Activated CD4-positive, alpha-beta T cell treated with anti-CD3 and anti-CD28 coated beads, Interleukin-2, amount 50 U/mL, for 24 hours (primary cell): ENCODE measurements around the gene CCDC170.
"Not testable (repeated sequence)": the region's sequence is repeated elsewhere in the genome, so short reads cannot be mapped to it uniquely, and the experiment has no call there.

Experiments
- DNase-seq, 2 donors: peaks; one replicate each; pipeline ENCODE4 v3.0.0-alpha.2; 2020; ENCODE audit warnings: low read depth in 1 of 2, low spot score in 1 of 2

CCDC170 gene

DNA sequence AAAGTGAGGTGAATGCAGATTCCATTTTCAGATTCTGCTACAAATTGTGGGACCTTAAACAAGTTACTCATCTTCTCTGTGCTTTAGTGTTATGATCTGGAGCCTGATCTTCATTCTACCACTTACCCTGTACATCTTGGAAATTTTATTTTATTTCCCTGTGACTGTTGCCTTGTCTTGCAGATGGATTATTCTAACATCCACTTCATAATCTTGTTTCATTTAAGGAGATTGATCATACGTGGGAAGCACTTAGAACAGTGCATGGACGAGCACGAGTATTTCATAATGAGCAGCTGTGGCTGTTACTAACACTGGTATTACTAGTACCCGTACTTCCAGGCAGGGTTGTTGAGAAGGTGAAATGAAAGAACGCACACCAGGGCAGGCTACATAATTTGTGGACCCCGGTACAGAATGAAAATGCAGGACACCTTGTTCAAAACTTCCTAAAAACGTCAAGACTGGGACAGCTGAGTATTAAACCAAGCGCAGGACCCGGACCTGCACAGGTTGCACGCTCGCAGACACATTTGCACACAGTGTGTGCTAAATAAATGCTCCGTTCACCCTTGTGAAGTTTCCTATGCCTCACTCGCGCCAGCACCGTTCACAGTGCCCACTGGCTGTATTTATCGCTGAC lies 535 bp upstream of the CCDC170 start:
- DNase-seq, result no peak

DNA sequence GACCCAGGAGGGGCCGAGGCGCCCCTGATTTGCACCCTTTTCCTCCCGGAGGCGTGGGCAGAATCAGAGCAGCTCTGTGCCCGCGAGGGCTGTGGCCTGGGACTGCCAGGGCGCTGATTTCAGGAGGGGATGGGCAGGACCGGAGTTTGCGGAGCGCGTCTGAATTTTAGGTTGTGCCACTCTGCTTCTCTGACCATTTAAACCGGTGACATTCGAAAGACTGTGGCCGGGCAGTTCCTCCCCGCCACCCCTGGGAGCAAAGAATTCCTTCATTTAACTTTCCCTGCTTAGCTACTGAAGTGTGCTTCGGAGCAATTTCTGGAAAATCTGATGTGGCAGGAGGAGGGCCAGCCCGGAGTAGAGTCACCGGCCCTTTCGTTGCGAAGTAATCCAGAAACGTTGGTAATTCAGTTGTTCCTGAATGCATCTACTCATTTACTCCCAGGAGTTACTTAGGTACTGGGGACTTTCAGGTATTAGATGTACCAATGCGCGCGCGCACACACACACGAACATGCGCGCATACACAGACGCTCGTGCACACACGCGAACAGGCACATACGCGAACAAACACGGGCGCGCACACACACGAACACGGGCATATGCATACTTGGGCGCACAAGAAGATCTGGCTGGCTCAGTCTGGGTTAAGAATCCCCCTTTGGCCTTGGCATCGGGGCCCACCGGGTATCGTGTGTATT lies 568 bp downstream of the CCDC170 start:
- DNase-seq, result no peak

DNA sequence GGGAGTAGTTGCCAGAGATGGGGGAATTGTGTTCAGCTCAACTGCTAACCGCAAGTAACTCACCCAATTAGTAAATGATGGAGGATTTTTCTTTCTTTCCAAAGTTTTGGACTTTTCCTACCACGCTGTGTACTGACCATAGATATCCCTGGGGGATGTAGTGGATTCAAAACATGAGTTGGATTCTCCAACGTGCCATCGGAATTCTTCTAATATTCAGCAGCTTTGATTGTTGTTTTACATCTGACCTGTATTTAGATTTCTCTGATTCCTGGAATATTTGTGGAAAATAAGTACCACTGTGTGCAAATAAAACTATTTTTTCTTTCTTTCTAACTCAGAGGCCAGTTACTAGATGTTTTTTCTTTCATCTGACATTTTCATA lies 1.1 kb downstream of the CCDC170 start:
- DNase-seq, result no peak

DNA sequence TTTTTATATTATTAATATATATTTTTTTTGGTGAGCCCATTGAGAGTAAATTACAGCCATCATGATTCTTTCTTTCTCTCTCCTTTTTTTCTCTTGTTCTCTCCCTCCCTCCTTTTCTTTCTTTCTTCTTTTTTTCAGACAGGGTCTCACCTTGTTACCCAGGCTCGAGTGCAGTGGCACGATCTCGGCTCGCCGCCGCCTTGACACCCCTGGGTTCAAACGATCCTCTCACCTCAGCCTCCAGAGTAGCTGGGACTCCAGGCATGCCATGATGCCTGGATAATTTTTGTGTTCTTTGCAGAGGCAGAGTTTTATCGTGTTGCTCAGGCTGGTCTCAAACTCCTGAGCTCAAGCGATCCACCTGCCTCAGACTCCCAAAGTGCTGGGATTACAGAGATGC lies 1.6 kb downstream of the CCDC170 start:
- DNase-seq, result no peak

DNA sequence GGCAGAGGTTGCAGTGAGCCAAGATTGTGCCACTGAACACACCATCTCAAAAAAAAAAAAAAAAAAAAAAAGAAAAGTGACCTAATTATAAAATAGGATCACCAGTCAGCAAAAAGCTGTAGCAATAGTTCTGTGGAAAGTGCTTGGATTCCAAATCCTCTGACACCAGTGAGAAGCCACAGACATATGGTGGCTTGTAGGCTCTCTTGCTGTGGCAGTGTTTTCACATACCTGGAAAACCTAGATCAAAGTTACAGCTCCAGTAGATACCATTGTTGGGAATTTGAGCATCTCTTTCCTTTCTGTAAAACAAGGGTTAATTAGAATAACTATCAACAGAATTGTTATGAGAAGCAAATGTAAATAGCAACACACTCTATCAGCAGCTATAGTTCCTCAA lies 4.1 kb downstream of the CCDC170 start:
- DNase-seq, result no peak

DNA sequence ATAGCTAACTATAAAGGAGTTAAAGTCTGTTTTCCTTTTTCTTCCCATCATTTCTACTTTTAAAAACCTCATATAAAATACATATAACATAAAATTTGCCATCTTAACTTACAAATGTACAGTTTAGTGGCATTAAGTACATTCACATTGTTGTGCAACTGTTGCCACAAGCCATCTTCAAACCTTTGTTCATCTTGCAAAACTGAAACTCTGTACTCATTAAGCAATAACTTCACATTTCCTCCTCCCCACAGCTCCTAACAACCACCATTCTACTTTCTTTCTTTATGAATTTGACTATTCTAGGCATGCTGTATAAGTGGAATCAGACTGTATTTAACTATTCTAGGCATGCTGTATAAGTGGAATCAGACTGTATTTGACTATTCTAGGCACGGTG lies 4.5 kb downstream of the CCDC170 start:
- DNase-seq, result no peak

DNA sequence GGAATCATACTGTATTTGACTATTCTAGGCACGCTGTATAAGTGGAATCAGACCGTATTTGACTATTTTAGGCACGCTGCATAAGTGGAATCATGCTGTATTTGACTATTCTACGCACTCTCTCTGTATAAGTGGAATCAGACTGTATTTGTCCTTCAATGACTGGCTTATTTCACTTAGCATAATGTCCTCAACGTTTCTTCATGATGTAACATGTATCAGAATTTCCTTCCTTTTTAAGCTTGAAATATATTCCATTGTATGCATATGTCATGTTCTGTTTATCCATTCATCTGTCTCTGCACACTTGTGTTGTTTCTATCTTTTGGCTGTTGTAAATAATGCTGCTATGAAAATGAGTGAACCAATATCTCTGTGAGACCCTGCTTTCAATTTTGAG lies 5.7 kb downstream of the CCDC170 start:
- DNase-seq, result no peak

DNA sequence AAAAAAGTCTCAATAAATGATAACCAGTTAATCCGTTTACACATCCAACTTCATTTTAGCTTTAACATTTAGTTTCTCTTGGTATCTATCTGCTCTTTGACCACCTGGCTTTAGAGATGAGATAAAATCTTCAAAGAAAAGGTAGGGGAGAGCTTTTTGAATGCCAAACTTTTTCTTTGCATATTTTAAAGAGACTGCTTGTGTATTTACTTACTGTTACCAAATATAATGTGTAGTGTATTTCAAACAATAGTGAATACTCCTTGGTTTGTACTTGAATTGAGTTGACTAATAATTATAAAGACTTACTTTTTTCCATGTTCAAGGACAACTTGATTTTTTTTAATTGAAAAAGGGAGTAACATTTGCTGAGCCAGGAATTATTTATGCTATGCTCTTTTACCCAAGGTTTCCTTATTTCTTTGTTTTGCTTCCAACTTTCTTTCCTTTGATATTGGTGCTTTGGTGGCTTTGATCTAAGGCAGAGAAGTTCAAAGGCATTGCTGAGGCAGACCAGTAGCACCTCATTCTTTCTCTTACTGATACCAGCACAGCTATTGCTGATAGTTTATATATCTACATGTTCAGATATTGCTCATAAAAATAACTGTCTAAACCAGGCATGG lies 7.8 kb downstream of the CCDC170 start:
- no peak for DNase-seq

DNA sequence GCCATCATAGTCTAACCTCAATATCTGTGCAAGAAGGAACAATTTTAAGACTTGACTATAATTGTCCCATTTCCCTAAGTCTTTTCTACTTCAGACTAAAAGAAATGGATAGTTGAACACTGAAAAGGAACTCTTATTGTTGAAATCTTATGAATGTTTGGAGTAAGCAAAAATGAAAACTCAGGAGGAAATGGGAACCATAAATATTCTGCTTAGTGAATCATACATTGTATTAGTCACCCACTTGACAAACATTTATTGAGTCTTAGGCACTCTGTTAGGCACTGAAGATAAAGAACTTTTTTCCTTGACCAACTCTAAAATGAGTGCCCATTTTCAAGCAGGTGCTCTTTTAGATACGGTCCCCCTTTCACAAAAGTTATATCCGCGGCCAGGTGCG lies 8.7 kb downstream of the CCDC170 start:
- DNase-seq, result no peak

DNA sequence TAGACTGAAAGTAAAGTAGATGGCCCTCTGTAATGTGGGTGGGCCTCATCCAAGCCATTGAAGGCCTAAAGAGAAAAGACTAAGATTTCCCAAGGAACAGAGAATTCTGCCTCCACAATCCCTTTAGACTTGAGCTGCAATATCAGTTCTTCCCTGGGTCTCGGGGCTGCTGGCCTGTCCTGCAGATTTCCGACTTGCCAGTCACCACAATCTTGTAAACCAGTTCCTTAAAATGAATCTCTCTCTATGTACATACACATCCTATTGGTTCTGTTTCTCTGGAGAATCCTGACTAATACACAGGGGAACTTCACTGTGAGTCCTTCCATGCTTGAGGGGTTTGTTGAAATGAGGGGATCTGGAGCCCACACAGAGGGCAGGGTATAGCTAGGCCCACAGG lies 12.9 kb downstream of the CCDC170 start:
- no peak for DNase-seq

DNA sequence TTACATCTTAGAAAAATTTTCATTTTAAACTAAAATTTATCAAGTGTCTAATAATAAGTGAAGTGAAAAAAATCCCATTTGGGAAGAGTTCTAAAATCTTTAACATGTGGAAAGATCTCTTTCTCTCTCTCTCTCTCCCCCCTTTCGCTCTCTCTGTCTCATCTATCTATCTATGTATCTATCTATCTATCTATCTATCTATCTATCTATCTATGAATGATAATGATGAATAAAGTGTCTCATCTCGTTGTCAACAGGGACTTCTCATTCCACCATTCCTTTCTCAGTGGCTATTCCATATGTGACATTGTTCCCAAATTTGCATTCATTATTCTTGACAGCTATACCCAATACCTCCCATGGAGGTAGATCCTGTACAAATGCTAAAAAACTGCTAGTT lies 15.2 kb downstream of the CCDC170 start:
- DNase-seq, result no peak

DNA sequence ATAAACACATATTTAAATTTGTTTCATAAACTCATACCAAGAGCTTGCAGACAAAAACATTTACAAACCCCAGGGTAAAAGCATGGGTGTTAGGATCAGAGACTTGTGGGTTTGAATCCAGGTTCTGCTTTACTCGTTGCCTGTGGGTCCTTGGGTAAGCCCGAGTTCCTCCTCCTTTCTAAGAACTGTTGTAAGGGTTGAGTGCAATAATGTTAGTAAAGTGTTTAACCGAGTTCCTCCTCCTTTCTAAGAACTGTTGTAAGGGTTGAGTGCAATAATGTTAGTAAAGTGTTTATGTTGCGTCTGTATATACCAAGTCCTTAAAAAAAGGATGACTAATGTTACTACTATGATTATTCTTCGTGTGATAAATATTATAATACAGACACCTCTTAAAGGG lies 18.7 kb downstream of the CCDC170 start:
- DNase-seq, result no peak

DNA sequence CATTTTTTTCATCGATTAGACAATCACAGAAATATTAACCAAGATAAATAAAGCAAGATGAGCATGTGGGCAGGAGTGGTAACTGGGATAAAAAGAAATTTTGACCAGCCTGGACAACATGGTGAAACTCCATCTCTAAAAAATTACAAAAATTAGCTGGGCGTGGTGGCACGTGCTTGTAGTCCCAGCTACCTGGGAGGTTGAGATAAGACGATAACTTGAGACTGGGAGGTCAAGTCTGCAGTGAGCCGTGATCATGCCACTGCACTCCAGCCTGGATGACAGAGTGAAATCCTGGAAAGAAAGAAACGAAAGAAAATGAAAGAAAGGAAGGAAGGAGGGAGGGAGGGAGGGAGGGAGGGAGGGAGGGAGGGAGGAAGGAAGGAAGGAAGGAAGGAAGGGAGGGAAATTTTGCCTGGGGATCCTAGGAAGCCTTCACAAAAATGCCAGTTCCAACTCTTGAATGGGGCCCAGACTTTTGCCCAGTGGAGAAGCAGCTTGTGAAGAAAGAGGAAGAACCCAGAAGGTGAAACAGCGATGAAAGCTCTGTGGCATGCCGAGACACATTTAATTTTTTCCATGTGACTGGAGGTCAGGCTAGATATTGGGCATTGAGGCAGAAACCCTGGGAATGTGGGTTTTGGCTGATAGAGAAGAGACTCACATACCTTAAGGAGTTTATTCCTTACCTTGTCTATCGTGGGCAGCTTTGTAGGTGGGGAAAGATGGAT lies 20.3 kb downstream of the CCDC170 start:
- no peak for DNase-seq

DNA sequence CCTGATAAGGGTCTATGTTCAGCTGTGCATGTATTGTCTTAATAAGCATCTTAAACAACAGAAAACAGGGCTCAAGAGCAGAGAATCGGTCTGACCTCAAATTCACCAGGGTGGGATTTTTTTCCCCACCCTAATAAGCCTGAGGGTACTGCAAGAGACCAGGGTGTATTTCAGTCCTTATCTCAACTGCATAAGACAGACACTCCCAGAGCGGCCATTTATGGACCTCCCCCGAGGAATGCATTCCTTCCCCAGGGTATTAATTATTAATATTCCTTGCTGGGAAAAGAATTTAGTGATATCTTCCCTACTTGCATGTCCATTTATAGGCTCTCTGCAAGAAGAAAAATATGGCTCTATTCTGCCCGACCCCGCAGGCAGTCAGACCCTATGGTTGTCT lies 25.2 kb downstream of the CCDC170 start:
- DNase-seq, result not testable (repeated sequence)

DNA sequence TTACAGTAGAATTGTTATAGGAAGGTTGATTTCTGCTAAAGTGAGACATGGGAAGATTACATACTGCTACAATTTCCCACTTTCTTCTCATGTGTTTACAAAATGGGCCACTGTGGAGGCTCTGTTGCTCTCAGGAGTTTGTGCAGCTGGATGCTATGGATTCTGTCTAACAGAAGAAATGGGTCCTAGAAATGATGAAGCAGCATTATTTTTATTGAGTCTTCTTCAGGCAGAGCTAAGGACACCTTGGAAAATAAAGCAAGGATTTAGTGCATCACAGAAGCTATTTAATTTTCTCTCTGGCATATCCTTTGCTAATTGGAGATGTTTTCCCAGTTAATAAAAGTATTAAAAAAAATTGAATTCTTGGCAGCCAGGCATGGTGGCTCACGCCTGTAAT lies 29.2 kb downstream of the CCDC170 start:
- DNase-seq, result no peak

DNA sequence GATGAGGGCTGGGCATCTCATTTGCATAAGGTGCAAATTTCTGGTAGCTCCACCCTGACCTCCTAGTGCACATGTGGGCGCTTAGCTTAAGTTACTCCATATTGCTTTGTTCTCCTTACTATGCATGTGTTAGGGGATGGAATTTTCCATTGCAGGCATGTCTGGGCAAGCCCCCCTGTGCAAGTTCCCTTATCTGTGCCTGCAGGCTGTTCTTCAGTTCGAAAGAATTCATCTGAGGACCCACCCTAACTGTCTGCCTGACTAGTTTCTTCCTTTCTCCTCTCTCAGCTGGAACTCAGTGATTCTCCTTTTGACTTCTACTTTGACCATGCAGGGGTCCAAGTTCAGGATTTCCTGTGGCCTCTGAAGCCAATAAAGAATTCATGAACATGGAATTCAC lies 30.2 kb downstream of the CCDC170 start:
- no peak for DNase-seq

DNA sequence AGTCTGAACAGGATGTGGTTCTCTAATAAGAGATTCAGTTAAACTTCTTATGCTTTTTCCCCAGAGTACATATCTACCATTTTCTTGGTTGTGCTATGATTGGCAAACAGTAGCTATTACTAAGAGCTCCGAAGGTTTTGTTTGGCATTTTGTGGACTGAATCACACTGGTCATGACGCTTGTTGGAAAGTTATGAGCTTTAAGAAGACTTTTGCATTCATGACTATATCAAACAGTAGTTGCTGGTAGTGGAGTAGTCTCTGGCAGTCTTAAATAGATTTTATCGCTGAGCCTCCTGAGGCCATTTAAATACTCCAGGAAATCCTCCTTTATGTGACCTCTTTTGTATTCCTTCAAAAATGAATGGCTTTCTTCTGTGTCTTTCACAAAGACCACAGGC lies 40.8 kb downstream of the CCDC170 start:
- no peak for DNase-seq

DNA sequence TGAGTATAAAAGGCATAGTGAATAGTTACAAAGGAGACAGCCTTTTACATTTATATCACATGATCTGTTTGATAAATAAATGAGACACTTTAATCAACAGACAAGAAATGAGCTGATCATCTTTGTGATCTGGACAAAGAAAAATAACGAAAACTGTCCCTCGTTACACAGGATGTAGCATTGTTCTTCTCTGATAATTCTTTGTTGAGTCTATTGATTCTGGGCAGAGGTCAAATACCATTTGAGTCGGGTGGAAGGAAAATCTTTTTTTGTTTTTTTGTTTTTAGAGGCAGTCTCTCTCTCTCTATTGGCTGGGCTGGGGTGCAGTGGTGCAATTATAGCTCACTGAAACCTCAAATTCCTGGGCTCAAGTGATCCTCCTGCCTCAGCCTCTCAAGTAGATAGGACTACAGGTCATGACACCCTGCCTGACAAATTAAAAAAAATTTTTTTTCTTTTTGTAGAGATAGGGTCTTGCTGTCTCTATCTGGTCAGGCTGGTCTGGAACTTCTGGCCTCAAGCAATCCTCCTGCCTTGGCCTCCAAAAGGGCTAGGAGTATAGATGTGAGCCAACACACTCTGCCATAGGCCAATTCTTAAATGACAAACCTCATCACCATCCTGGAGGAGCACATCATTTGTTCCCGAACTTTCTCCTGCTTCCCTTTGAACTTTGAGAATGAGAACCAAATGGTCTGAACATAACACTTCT lies 41.8 kb downstream of the CCDC170 start:
- DNase-seq, result no peak

DNA sequence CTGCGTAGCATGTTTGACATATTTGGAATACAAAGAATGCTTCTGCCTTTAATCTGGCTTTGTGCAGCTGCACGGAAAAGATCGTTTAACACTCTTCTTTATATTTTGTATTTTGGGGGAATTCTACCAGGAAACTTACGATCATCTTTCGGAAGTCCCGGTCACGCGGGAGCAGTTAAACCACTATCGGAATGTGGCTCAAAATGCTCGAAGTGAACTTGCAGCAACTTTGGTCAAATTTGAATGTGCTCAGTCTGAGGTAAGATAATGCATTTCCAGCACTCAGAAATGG lies 42.3 kb downstream of the CCDC170 start:
- DNase-seq, result no peak

DNA sequence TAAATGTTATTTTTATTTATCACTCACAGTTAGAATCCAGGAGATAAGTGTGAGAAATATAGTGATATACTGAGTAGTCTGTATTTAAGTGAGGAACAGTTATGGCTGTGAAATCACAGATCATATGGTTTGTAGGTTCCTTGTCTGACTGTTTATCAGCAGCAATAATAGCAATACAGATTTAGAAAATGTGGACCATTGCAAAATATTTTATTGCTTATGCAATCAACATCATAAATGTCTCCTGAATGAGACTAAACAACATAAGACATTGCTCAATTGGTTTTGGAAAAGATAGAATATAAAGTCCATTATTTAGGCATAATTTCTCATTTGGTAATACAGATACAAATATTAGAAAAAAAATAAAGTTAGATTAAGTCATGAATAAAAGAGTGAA lies 43.7 kb downstream of the CCDC170 start:
- no peak for DNase-seq

DNA sequence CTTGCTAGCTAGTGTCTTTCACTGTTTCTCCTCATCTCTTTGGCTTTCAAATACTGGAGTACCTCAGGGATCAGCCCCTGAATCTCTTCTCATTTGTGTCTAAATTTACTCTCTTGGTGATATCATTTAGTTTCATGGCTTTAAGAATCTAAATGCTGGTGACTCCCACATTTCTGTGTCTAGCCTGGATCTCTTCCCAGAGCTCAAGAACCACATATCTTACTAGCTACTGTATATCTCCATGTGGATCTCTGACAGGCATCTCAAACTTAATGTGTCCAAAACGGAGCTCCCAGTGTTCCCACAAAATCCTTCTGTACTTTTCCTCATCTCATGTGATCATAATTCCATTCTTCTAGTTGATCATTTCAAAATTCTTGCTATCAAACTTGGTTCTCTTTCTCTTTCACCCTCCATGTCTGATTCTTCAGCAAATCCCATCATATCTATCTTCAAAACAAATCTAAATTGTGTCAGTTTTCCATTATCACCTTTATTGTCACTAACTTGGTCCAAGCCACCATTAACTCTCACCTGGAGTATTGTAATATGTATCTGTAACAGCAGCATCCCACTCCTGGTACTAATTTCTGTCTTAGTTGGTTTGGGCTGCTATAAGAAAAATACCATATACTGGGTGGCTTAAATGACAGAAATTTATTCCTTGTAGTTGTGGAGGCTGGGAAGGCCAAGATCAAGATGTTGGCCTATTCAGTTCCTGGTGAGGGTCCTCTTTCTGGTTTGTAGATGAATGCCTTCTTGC lies 45.9 kb downstream of the CCDC170 start:
- DNase-seq, result no peak
